Ascending aorta (tissue), 2 donors: Measurements from ENCODE around the gene CASQ2. TPM values are rescaled to one million over a fixed set of nuclear protein-coding genes. Genes with fewer than 3 reads are reported as not detected.

ENCODE experiments used
- DNase-seq, 2 donors: peaks; one replicate each; pipeline ENCODE4 v3.0.0-alpha.2; 2019; ENCODE audit warnings: low spot score in 2 of 2
- H3K27ac ChIP-seq, 2 donors: fragments of 200-600 bp; sonication (generic); one replicate each; pipeline ENCODE4 v1.5.1; 2016 to 2017; ENCODE audit warnings: mild to moderate bottlenecking in 1 of 2
- H3K27me3 ChIP-seq: fragments of 200-600 bp; sonication (generic); one replicate; pipeline ENCODE4 v1.5.1; 2017
- H3K36me3 ChIP-seq, 2 donors: fragments of 200-600 bp; sonication (generic); one replicate each; pipeline ENCODE4 v1.5.1; 2016
- H3K4me1 ChIP-seq, 2 donors: fragments of 200-600 bp; sonication (generic); one replicate each; pipeline ENCODE4 v1.5.1; 2016 to 2017; ENCODE audit warnings: mild to moderate bottlenecking in 1 of 2
- H3K4me3 ChIP-seq, 2 donors: fragments of 200-600 bp; sonication (generic); one replicate each; pipeline ENCODE4 v1.5.1; 2016 to 2017; ENCODE audit warnings: mild to moderate bottlenecking in 1 of 2
- H3K9me3 ChIP-seq, 2 donors: fragments of 200-600 bp; sonication (generic); one replicate each; pipeline ENCODE4 v1.5.1; 2016
- intact Hi-C: fragments of 100-400 bp; cut with DNase I; formaldehyde crosslinking; loops from one replicate; pipeline ENCODE4 v1.15.1; 2023
- total RNA-seq: library from RNA; depleted of rRNA; stranded (reverse); fragments of >200 nt; gene quantifications from one replicate; pipeline ENCODE4 v1.1.0, GENCODE V29; 2016
- TF ChIP-seq, protein P1 (sequence below), 3 experiments: fragments of 200-600 bp in 2 of 3; fragments of 450-650 bp in 1 of 3; sonication (generic) in 2 of 3; IDR thresholded peaks; one replicate each; pipeline ENCODE4 v1.5.1; 2016 to 2019; ENCODE audit warnings: antibody characterized with exemption in 3 of 3, mild to moderate bottlenecking in 1 of 3, moderate library complexity in 1 of 3

The CASQ2 gene
- total RNA-seq, 1 donor from 2014 or later: 3.8 TPM

DNA sequence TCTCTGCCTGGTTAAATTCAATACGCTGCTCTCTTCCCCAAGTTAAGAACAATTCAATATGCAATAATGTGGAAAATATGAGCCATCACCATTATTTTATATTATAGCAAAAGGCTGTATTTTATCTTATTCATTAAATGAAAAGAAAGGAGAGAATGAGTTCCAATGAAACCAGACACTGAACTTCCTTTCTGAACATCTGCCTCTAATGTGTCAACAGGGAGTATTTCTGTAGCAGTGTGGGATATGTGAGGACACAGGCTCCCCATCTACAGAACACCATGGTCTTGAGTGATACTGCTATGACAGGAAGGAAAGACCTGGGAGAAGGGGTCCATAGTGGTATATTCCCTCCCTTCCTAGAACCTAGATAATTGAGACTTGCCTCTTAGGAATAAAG, 46.3 kb downstream of the CASQ2 start:
- no peak for DNase-seq
- no peak overlapping the region for H3K4me3 ChIP-seq
- intact Hi-C loops: no loop called here

DNA sequence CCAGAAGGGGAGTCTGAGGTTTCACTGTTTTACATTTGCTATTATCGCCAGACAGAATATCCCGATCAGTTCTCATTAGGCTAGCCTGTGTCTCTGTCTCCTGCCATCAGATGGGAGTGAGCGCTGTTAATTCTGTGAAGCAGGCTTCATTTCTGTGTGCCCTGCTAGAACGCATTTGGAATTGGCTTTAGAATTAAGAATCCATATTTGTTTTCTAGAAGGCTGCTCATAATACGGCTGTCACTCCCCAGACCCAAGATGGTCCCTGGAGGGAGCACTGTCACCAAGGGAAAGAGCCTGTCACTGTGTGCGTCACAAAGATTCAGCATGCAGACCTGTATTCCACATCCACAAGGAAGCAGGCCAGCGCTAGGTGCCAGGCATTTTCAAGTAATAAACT, 49.2 kb downstream of the CASQ2 start:
- no peak overlapping the region for H3K4me3 ChIP-seq
- no peaks in the 10 kb centered on the region for H3K9me3 ChIP-seq
- TF ChIP-seq, protein P1, sequence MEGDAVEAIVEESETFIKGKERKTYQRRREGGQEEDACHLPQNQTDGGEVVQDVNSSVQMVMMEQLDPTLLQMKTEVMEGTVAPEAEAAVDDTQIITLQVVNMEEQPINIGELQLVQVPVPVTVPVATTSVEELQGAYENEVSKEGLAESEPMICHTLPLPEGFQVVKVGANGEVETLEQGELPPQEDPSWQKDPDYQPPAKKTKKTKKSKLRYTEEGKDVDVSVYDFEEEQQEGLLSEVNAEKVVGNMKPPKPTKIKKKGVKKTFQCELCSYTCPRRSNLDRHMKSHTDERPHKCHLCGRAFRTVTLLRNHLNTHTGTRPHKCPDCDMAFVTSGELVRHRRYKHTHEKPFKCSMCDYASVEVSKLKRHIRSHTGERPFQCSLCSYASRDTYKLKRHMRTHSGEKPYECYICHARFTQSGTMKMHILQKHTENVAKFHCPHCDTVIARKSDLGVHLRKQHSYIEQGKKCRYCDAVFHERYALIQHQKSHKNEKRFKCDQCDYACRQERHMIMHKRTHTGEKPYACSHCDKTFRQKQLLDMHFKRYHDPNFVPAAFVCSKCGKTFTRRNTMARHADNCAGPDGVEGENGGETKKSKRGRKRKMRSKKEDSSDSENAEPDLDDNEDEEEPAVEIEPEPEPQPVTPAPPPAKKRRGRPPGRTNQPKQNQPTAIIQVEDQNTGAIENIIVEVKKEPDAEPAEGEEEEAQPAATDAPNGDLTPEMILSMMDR (IDR thresholded peaks at IDR 0.05): no peak
- no peaks in the 10 kb centered on the region for H3K27me3 ChIP-seq
- no peak for DNase-seq
- intact Hi-C loops: no loop called here
- no peaks in the 10 kb centered on the region for H3K4me1 ChIP-seq
- no peaks in the 10 kb centered on the region for H3K36me3 ChIP-seq
- H3K27ac ChIP-seq: no peak overlapping the region

More for the DNA sequence above, 46.3 kb downstream of the CASQ2 start:
- no peaks in the 10 kb centered on the region for H3K4me1 ChIP-seq
- TF ChIP-seq, protein P1 (IDR thresholded peaks at IDR 0.05): no peak
- H3K9me3 ChIP-seq: no peaks in the 10 kb centered on the region
- no peak overlapping the region for H3K27ac ChIP-seq
- no peaks in the 10 kb centered on the region for H3K36me3 ChIP-seq
- no peaks in the 10 kb centered on the region for H3K27me3 ChIP-seq

GRCh38 chr1:115718011-115718754, 50.3 kb downstream of the CASQ2 start:
- TF ChIP-seq, protein P1 (IDR thresholded peaks at IDR 0.05): no peak
- Histone ChIP-seq H3K36me3 (no peaks in the 10 kb centered on the region), H3K4me1 (no peaks in the 10 kb centered on the region), H3K4me3 (no peak overlapping the region), H3K27me3 (no peaks in the 10 kb centered on the region), H3K9me3 (no peaks in the 10 kb centered on the region), H3K27ac (no peak overlapping the region)
- intact Hi-C loops: no loop called here
- DNase-seq: no peak

GRCh38 chr1:115717541-115717940, 51.0 kb downstream of the CASQ2 start:
- peak in 1 of 2 donors; percentile 68 for DNase-seq
- Histone ChIP-seq H3K36me3 (no peaks in the 10 kb centered on the region), H3K4me3 (no peak overlapping the region), H3K27me3 (no peaks in the 10 kb centered on the region), H3K9me3 (no peaks in the 10 kb centered on the region), H3K27ac (no peak overlapping the region), H3K4me1 (no peaks in the 10 kb centered on the region)
- TF ChIP-seq, protein P1 (IDR thresholded peaks at IDR 0.05): peak; percentile 24 to 63 (median 40)
- intact Hi-C loops: loop anchor here (1.0 kb wide), 1 partner anchor 55 kb away; no protein-coding TSS in a partner anchor

DNA sequence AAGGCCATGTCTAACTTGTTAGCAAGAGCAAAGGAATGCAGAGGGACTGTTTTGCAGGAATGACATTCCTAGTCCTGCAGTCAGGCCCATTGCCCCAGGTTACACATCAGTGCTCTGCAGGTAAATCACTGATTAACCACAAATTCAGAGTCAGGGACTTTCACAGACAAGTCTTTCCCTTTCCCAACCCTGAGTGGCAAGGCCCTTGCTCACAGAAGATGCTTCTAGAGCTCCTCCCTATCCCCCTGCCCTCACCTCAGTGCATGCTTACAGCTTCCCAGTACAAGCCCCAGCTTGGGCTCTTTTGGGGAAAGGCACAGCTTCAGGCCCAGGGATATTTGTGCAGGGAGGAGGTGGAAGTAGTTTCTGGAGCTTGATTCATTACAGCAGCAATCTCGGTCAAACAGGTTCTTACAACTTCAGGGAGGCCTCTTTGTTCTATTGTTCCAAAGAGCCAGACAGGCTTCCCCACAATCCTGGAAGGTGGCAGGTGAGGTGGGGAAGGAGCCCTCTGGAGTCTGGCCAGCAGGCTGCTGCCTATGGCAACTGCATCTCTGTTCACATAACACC, 53.9 kb downstream of the CASQ2 start:
- H3K4me1 ChIP-seq: no peaks in the 10 kb centered on the region
- TF ChIP-seq, protein P1 (IDR thresholded peaks at IDR 0.05): no peak
- no peak for DNase-seq
- no peaks in the 10 kb centered on the region for H3K9me3 ChIP-seq
- intact Hi-C loops: no loop called here
- H3K4me3 ChIP-seq: no peak overlapping the region
- H3K36me3 ChIP-seq: no peaks in the 10 kb centered on the region
- no peaks in the 10 kb centered on the region for H3K27me3 ChIP-seq
- no peak overlapping the region for H3K27ac ChIP-seq
